Choroid plexus epithelial cell (primary cell): ENCODE measurements around the gene NUP37.
"Not testable (repeated sequence)": the region's sequence is repeated elsewhere in the genome, so short reads cannot be mapped to it uniquely, and the experiment has no call there.

Experiments used
- DNase-seq: peaks from one replicate; pipeline ENCODE4 v3.0.0-alpha.2; 2010; ENCODE audit warnings: low read depth
- H3K4me3 ChIP-seq: 2 replicates; pipeline ENCODE4 v1.5.1; 2011; ENCODE audit warnings: low read depth, mild to moderate bottlenecking, control low read depth, low read length, moderate library complexity
- TF ChIP-seq, protein P1 (sequence below): conservative IDR thresholded peaks from 2 replicates; pipeline ENCODE4 v1.5.1; 2011; ENCODE audit warnings: low read depth, mild to moderate bottlenecking, control low read depth, inconsistent platforms, low read length, moderate library complexity

The NUP37 gene, protein sequence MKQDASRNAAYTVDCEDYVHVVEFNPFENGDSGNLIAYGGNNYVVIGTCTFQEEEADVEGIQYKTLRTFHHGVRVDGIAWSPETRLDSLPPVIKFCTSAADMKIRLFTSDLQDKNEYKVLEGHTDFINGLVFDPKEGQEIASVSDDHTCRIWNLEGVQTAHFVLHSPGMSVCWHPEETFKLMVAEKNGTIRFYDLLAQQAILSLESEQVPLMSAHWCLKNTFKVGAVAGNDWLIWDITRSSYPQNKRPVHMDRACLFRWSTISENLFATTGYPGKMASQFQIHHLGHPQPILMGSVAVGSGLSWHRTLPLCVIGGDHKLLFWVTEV

DNA sequence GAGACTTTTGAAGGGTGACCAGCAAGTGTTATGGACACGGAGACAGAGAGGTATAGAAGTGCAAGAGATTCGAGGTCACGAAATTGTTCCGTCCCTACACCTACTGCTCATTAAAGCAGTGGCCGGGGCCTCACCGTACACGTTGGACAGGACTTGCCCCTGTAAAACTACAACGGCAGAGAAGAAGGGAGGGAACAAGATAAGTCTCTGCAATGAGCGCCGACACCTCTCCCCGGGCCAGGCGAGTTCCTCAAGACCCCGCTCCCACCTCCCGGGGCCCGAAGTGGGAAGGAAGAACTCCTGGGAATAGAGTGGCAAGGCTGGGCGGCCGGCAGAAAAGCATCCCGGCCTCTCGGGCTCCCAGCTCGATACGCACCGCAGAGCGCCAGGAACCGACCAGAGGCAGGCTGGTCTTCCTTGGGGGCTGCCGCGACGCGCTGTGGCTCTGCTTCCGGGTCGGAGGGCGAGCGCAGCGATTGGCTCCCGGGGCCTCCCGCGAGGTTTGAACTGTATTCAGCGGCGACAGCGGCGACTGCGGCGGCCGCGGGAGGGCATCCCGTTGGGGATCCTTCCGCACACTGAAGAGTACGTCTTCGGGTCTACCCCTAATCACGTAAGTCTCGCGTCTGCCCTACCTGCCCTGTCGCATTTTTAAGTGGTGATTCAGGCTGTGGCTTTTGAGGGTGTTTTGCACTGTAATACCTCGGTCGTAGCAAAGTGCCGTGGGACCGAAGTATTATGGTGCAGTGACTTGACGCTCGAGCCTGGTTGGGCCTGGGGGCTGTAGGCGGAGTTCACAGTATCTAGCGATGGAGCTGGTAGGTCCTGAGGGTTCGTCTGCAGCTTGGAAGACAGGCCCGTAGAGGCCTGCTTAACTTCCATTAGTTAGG lies at the start of gene NUP37, which contains the start of gene PARPBP:
NUP37 (minus strand) TSS at position 441 of the 890 bp plus-strand sequence. CDS start 1,596 bp downstream, outside the sequence.
PARPBP (plus strand) TSS at position 510 of the 890 bp plus-strand sequence. CDS start 3,706 bp downstream, outside the sequence.
- peak within 1 kb of the TSS; percentile 74 for H3K4me3 ChIP-seq
- DNase-seq: peak; percentile 84
- TF ChIP-seq, protein P1, sequence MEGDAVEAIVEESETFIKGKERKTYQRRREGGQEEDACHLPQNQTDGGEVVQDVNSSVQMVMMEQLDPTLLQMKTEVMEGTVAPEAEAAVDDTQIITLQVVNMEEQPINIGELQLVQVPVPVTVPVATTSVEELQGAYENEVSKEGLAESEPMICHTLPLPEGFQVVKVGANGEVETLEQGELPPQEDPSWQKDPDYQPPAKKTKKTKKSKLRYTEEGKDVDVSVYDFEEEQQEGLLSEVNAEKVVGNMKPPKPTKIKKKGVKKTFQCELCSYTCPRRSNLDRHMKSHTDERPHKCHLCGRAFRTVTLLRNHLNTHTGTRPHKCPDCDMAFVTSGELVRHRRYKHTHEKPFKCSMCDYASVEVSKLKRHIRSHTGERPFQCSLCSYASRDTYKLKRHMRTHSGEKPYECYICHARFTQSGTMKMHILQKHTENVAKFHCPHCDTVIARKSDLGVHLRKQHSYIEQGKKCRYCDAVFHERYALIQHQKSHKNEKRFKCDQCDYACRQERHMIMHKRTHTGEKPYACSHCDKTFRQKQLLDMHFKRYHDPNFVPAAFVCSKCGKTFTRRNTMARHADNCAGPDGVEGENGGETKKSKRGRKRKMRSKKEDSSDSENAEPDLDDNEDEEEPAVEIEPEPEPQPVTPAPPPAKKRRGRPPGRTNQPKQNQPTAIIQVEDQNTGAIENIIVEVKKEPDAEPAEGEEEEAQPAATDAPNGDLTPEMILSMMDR: peak; percentile 20

DNA sequence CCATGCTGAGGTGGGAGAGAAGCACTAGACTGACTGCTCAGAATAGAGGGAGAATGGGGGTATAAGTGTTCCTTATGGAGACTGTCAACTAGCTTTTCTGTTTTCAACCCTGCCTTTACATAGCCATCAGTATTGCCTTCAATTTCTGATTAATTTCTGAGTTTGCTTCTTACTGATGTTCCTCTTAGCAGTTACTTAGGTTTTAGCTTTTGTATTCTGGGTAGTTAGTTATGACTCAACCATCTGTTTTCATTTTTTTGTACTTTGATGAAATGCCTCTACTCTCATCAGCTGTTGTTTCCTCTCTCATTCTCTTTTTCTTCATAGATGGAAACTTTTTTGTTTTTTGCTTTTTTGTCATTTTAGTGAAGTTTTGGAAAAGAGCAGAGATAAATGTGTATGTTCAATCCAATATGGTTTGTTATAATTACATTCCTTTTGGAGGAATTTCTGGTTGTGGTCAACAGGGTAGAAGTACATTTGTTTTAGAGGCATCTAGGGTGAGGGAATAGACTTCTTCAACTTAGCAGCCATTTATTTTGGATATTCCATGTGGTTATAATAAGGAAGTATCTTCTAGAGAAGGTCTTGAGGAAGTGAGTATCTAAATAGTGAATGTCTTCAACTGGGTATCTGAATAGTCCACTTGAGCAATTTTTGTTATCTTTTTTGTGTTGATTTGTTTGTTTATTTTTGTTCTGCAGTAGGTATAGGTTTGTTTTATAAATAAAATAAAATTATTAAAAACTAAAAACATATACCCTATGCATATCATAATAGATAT lies 48.1 kb upstream of the NUP37 start:
- no peak overlapping the region for H3K4me3 ChIP-seq
- peak; percentile 18 for DNase-seq
- TF ChIP-seq, protein P1: no peak

DNA sequence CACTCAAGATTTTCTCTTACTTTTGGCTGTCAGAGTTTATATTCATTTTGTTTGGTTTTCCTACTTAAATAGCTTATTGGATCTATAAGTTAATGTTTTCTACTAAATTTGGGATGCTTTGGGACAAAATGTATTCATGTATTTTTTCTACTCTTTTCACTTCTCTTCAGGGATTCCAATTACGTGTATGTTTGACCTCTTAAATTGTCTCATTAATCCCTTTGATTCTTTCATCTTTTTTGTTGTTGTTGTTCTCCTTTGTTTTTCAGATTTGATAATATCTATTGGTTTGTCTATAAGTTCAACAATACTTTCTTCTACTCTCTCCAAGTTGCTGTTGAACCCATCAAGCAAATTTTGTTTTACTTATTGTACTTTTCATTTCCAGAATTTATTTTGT lies 43.5 kb upstream of the NUP37 start:
- DNase-seq: no peak
- TF ChIP-seq, protein P1: no peak
- no peak overlapping the region for H3K4me3 ChIP-seq

DNA sequence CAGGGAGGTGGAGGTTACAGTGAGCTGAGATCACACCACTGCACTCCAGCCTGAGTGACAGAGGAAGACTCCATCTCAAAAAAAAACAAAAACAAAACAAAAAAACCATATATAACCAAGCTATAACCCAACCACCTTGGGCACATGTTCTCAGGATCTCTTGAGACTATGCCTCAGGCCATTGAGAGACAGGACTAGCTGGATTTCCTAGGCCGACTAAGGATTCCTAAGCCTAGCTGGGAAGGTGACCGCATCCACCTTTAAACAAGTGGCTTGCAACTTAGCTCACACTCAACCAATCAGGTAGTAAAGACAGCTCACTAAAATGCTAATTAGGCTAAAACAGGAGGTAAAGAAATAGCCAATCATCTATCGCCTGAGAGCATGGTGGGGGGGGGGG lies 35.3 kb upstream of the NUP37 start:
- not testable (repeated sequence) for H3K4me3 ChIP-seq, DNase-seq

DNA sequence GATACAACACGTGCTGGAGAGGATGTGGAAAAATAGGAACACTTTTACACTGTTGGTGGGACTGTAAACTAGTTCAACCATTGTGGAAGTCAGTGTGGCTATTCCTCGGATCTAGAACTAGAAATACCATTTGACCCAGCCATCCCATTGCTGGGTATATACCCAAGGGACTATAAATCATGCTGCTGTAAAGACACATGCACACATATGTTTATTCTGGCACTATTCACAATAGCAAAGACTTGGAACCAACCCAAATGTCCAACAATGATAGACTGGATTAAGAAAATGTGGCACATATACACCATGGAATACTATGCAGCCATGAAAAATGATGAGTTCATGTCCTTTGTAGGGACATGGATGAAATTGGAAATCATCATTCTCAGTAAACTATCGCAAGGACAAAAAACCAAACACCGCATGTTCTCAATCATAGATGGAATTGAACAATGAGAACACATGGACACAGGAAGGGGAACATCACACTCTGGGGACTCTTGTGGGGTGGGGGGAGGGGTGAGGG lies 27.2 kb upstream of the NUP37 start:
- H3K4me3 ChIP-seq, DNase-seq: not testable (repeated sequence)

DNA sequence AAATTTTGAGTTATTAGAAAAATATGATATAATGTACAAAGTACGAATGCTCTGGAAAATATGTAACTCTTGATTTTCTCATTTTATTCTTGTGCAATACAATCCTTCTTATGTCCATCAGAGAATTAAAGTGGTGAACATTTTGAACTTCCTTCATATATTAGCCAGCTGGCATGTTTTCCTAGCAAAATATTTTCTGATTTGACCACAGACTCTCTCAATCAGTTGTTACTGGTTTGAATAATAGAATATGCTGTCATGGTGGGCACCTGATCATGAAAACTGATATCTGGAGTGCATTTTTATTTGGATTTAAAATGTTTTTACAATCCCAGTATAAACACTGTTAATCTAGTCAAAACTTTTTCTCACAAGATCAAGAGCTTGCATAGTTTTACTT lies 24.3 kb upstream of the NUP37 start:
- H3K4me3 ChIP-seq: no peak overlapping the region
- TF ChIP-seq, protein P1: no peak
- DNase-seq: peak; percentile 5

DNA sequence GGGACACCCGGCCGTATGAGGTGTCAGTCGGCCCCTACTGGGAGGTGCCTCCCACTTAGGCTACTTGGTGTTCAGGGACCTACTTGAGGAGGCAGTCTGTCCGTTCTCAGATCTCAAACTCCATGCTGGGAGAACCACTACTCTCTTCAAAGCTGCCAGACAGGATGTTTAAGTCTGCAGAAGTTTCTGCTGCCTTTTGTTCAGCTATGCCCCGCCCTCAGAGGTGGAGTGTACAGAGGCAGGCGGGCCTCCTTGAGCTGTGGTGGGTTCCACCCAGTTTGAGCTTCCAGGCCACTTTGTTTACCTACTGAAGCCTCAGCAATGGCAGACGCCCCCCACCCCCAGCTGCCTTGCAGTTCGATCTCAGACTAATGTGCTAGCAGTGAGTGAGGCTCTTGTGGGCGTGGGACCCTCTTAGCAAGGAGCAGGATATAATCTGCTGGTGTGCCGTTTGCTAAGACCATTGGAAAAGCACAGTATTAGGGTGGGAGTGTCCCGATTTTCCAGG lies 23.0 kb upstream of the NUP37 start:
- DNase-seq, H3K4me3 ChIP-seq: not testable (repeated sequence)

DNA sequence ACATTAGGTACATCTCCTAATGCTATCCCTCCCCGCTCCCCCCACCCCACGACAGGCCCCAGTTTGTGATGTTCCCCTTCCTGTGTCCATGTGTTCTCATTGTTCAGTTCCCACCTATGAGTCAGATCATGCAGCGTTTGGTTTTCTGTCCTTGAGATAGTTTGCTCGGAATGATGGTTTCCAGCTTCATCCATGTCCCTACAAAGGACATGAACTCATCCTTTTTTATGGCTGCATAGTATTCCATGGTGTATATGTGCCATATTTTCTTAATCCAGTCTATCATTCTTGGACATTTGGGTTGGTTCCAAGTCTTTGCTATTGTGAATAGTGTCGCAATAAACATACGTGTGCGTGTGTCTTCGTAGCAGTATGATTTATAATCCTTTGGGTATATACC lies 17.7 kb upstream of the NUP37 start:
- H3K4me3 ChIP-seq, DNase-seq: not testable (repeated sequence)

DNA sequence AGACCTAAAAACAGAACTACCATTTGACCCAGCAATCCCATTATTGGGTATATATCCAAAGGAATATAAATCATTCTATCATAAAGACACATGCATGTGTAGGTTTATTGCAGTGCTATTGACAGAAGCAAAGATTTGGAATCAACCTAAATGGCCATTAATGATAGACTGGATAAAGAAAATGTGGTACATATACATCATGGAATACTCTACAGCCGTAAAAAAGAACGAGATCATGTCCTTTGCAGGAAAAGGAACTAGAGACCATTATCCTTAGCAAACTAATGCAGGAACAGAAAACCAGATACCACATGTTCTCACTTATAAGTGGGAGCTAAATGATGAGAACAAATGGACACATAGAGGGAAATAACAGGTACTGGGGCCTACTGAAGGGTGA lies 11.5 kb upstream of the NUP37 start:
- not testable (repeated sequence) for DNase-seq, H3K4me3 ChIP-seq

DNA sequence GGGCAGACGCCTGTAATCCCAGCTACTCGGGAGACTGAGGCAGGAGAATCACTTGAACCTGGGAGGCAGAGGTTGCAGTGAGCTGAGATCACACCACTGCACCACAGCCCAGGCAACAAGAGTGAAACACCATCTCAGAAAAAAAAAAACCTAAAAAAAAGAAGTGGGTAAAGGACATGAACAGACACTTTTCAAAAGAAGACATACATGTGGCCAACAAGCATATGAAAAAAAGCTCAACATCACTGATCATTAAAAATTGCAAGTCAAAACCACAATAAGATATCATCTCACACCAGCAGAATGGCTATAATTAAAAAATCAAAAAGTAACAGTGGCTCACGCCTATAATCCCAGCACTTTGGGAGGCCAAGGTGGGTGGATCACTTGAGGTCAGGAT lies 10.8 kb upstream of the NUP37 start:
- H3K4me3 ChIP-seq, DNase-seq: not testable (repeated sequence)

DNA sequence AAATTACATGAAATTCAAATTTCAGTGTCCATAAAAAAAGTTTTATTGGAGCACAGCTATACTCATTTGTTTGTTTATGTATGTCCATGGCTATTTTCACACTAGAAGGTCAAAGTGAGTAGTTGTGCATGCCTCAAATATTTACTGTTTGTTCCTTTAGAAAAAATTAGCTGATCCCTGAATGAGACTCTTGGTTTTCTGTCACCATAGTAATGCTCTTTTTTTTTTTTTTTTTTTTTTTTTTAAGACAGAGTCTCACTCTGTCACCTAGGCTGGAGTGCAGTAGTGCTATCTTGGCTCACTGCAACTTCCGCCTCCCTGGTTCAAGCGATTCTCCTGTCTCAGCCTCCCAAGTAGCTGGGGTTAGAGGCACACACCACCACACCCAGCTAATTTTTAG lies 1.4 kb upstream of the NUP37 start:
- H3K4me3 ChIP-seq, DNase-seq: not testable (repeated sequence)
